Endodermal cell (in vitro differentiated cells): ENCODE measurements around the gene NUDT22. TPM values are rescaled to one million over a fixed set of nuclear protein-coding genes. Genes with fewer than 3 reads are reported as not detected.
A peak's percentile ranks its signal among the peaks of the same experiment; 100 is the strongest.

Source experiments
- DNase-seq: peaks from one replicate; pipeline ENCODE4 v3.0.0-alpha.2; 2017
- H3K27ac ChIP-seq: 2 replicates; pipeline ENCODE4 v1.5.1; 2013; ENCODE audit warnings: mild to moderate bottlenecking, low read depth, low read length, moderate library complexity
- H3K27me3 ChIP-seq: 2 replicates; pipeline ENCODE4 v1.6.1; 2013; ENCODE audit warnings: mild to moderate bottlenecking, low read length, moderate library complexity; ENCODE audit not compliant: insufficient read depth, control insufficient read depth, poor library complexity, severe bottlenecking
- H3K36me3 ChIP-seq: 2 replicates; pipeline ENCODE4 v1.7.0; 2013; ENCODE audit warnings: mild to moderate bottlenecking, low read length, moderate library complexity; ENCODE audit not compliant: control insufficient read depth, insufficient read depth
- H3K4me1 ChIP-seq: one replicate; pipeline ENCODE4 v1.7.0; 2013; ENCODE audit warnings: low read length; ENCODE audit not compliant: control insufficient read depth, insufficient read depth
- H3K4me3 ChIP-seq: 2 replicates; pipeline ENCODE4 v1.5.1; 2013; ENCODE audit warnings: mild to moderate bottlenecking, low read length, moderate library complexity
- H3K9ac ChIP-seq: 2 replicates; pipeline ENCODE4 v1.6.1; 2013; ENCODE audit warnings: mild to moderate bottlenecking, low read length, moderate library complexity; ENCODE audit not compliant: poor library complexity, severe bottlenecking; ENCODE audit errors: extremely low read depth
- H3K9me3 ChIP-seq: 2 replicates; pipeline ENCODE4 v1.6.1; 2013; ENCODE audit warnings: mild to moderate bottlenecking, low read length, moderate library complexity; ENCODE audit not compliant: control insufficient read depth
- H3K27ac Mint-ChIP-seq: 2 replicates; pipeline ENCODE4 v1.8.0; 2020; ENCODE audit warnings: mixed read lengths
- H3K27me3 Mint-ChIP-seq: 2 replicates; pipeline ENCODE4 v1.8.0; 2021; ENCODE audit warnings: mild to moderate bottlenecking, mixed read lengths; ENCODE audit not compliant: insufficient read depth
- H3K36me3 Mint-ChIP-seq: 2 replicates; pipeline ENCODE4 v1.8.0; 2020; ENCODE audit warnings: low read depth, mixed read lengths
- H3K4me1 Mint-ChIP-seq: 2 replicates; pipeline ENCODE4 v1.8.0; 2020; ENCODE audit warnings: mixed read lengths
- H3K4me3 Mint-ChIP-seq: 2 replicates; pipeline ENCODE4 v1.8.0; 2020; ENCODE audit warnings: mild to moderate bottlenecking, moderate library complexity, mixed read lengths
- H3K9me3 Mint-ChIP-seq: 2 replicates; pipeline ENCODE4 v1.8.0; 2020; ENCODE audit warnings: mild to moderate bottlenecking, mixed read lengths
- CTCF ChIP-seq: fragments of 200-600 bp; sonication (generic); conservative IDR thresholded peaks from 2 replicates; pipeline ENCODE4 v1.5.0; 2021; ENCODE audit warnings: antibody characterized with exemption, mild to moderate bottlenecking
- WGBS, 2 experiments: methylation state at CpG; one replicate each; pipeline versions ENCODE4 v1.1.5 to v1.1.7; 2013; ENCODE audit warnings: missing lambda C conversion rate in 2 of 2, mixed read lengths in 1 of 2; ENCODE audit not compliant: insufficient coverage in 1 of 2, insufficient read length in 1 of 2; 5-methylcytosine and 5-hydroxymethylcytosine counted together
- total RNA-seq, 2 donors: library from RNA; stranded (reverse); fragmentation: NEBNext Ultra II Directional in 1 of 2; extraction: Animal tissue kit (Norgen Biotek cat#: 25700) in 1 of 2; gene quantifications; 2 replicates in 1 of 2; 3 replicates in 1 of 2; pipeline ENCODE4 v1.2.1, GENCODE V29; 2021

Gene NUDT22
- total RNA-seq, 2 donors from 2014 or later: 54.4 to 55.9 TPM

GRCh38 chr11:64243236-64243854, 17.3 kb downstream of the NUDT22 start:
- no peak for DNase-seq
- Histone ChIP-seq H3K4me1 (peaks cover 7% of the 10 kb centered on the region), H3K9me3 (no peaks in the 10 kb centered on the region), H3K4me3 (no peak overlapping the region), H3K27me3 (no peaks in the 10 kb centered on the region), H3K27ac (no peak overlapping the region), H3K9ac (no peak overlapping the region), H3K36me3 (peaks cover 23% of the 10 kb centered on the region)
- Mint-ChIP-seq H3K27me3 (no peaks in the 10 kb centered on the region), H3K27ac (peak overlapping the region; percentile 48), H3K36me3 (peaks cover 24% of the 10 kb centered on the region), H3K4me1 (peaks cover 16% of the 10 kb centered on the region), H3K9me3 (no peaks in the 10 kb centered on the region), H3K4me3 (peak overlapping the region; percentile 76)
- no peak for TF ChIP-seq CTCF
- WGBS, 2 experiments: 96 to 97% methylated on average over 4 to 8 of the region's 8 CpGs

GRCh38 chr11:64244107-64244506, 18.0 kb downstream of the NUDT22 start:
- Mint-ChIP-seq H3K27me3 (no peaks in the 10 kb centered on the region), H3K27ac (peak overlapping the region; percentile 48), H3K36me3 (peaks cover 18% of the 10 kb centered on the region), H3K4me3 (peak overlapping the region; percentile 76), H3K9me3 (no peaks in the 10 kb centered on the region), H3K4me1 (peaks cover 22% of the 10 kb centered on the region)
- Histone ChIP-seq H3K27me3 (no peaks in the 10 kb centered on the region), H3K4me3 (no peak overlapping the region), H3K9ac (no peak overlapping the region), H3K27ac (no peak overlapping the region), H3K36me3 (peaks cover 20% of the 10 kb centered on the region), H3K9me3 (no peaks in the 10 kb centered on the region), H3K4me1 (peaks cover 11% of the 10 kb centered on the region)
- 67 to 78% methylated on average over 2 to 5 of the region's 5 CpGs for WGBS, 2 experiments
- no peak for DNase-seq
- no peak for TF ChIP-seq CTCF

- TF ChIP-seq CTCF: no peak
- Mint-ChIP-seq H3K4me3 (peak overlapping the region; percentile 86), H3K9me3 (no peaks in the 10 kb centered on the region), H3K27ac (no peak overlapping the region), H3K36me3 (peaks cover 16% of the 10 kb centered on the region), H3K27me3 (no peaks in the 10 kb centered on the region), H3K4me1 (peaks cover 29% of the 10 kb centered on the region)
- H3K4me1 ChIP-seq: peaks cover 15% of the 10 kb centered on the region
- peak overlapping the region; percentile 96 for H3K4me3 ChIP-seq
- H3K9me3 ChIP-seq: no peaks in the 10 kb centered on the region
- H3K27ac ChIP-seq: no peak overlapping the region
- H3K36me3 ChIP-seq: peaks cover 20% of the 10 kb centered on the region
- no peak for DNase-seq
- H3K9ac ChIP-seq: peak overlapping the region; percentile 82
- no peaks in the 10 kb centered on the region for H3K27me3 ChIP-seq
- WGBS, 2 experiments: 83% methylated on average over 6 of the region's 6 CpGs; no CpG with 5 or more reads in 1 of the 2 experiments
Observed at GRCh38 chr11:64244966-64245365, 18.9 kb downstream of the NUDT22 start.
